HG02798 (cell line): ENCODE data around the gene SEMA7A.
"Not testable (repeated sequence)": the region's sequence is repeated elsewhere in the genome, so short reads cannot be mapped to it uniquely, and the experiment has no call there.

Experiments used
- ATAC-seq: cut with Tn5 transposase; IDR thresholded peaks from one replicate; pipeline ENCODE4 v1.9.1; 2021; ENCODE audit warnings: mild to moderate bottlenecking; ENCODE audit not compliant: unreplicated experiment, poor library complexity

Gene SEMA7A

GRCh38 chr15:74390647-74391288 is 43.0 kb downstream of the SEMA7A start:
- no peak for ATAC-seq

DNA sequence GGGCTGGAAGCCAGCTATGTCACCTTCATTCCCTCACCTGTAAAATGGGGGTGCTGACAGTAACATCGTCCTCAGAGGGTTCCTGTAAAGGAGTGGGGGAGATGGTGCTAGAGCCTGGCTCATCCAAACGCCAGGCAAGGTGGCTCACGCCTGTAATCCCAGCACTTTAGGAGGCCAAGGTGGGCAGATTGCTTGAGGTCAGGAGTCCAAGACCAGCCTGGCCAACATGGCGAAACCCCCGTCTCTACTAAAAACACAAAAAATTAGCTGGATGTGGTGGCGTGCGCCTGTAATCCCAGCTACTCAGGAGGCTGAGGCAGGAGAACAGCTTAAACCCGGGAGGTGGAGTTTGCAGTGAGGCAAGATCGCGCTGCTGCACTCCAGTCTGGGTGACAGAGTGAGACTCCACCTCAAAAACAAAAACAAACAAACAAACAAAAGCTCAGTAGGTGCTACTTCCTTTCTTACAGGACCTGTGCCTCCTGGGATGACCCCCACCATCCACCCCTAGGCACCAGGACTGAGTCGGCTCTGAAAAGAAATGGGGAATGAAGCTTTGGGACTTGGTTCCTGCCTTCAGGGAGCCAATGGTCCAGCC is 43.6 kb downstream of the SEMA7A start:
- not testable (repeated sequence) for ATAC-seq

- no peak for ATAC-seq
Measured at GRCh38 chr15:74389241-74390048, 44.3 kb downstream of the SEMA7A start.

GRCh38 chr15:74388363-74388951 is 45.3 kb downstream of the SEMA7A start:
- ATAC-seq, result no peak

GRCh38 chr15:74387621-74388362 is 46.0 kb downstream of the SEMA7A start:
- no peak for ATAC-seq

DNA sequence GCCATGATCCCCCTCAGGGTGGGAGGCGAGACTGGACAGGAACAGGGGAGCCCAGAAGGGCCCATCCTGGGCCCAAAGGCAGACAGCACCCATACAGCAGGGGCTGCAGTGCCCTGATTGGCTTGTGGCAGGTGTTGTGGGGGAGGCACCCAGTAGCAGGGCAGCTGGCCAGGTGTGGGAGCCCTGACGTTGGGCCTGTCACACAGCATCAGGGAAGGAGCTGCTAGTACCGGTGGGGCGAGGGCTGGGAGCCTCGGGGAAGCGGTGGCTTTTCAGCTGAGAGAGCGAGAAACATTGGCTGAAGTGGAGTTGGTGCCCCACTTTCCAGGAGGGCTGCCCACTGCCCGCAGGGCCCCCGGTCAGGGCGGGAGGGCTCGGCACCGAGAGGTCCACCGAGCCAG is 46.6 kb downstream of the SEMA7A start:
- ATAC-seq, result no peak

- ATAC-seq, result no peak
Measured at GRCh38 chr15:74386496-74387140, 47.1 kb downstream of the SEMA7A start.

DNA sequence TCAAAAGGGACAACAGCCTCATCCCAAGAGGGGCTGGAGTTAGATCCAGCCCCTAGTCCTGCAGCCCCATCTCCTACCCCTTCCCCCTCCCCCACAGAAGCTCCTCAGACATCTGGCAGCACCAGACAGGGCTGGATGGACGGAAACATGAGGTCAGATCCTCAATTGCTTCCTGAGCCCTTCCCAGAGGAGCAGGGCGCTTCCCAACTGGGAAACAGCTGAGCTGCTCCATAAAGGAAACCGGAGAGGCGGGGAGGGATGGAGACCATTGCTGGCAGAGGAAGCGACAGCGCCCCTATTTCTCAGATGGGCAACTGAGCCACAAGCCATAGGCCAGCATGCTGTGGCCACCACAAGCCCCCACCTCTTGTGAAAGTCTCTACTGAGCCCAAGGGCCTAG is 48.0 kb downstream of the SEMA7A start:
- ATAC-seq, result no peak

DNA sequence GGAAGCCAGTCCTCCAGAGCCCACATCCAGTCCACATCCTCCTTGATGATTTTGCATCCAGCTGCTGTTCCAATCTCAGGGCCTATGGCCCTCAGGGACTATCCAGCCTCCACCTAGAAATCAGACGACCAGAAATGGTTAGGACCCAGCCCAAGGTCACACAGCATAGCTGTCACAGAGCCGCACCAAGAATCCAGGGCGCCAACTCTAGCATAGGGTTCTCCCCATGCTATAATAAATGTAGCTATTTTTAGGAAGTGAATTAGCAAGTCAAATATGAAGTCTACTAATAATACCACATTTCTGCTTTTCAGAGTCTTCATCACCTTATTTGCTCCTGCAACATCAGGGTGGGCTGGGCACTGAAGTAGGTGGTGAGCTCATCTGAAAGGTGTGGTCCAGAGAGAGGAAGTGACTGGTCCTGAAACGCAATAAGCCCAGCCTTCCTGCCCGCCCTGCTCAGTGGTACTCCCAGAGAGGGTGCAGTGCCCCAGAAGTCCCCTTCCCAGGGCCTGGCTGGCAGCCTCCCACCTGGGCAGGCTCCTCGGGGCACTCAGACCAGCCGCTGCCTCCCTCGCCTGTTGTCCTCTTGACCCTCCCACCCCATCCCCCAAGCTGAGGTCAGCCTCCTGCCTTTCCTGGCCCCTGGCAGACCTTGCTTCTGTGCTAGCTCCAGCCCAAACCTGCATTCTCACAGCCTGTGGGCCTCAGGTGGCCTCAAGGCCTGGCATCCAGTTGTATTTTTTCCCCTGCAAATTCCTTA is 48.7 kb downstream of the SEMA7A start:
- peak; percentile 61 for ATAC-seq

- ATAC-seq, result no peak
Measured at GRCh38 chr15:74384566-74384880, 49.2 kb downstream of the SEMA7A start.

GRCh38 chr15:74383695-74384565 is 49.8 kb downstream of the SEMA7A start:
- peak; percentile 47 for ATAC-seq

- ATAC-seq, result no peak
Measured at GRCh38 chr15:74383286-74383685, 50.5 kb downstream of the SEMA7A start.

GRCh38 chr15:74382004-74382816 is 51.5 kb downstream of the SEMA7A start:
- peak; percentile 38 for ATAC-seq

GRCh38 chr15:74381481-74381880 is 52.3 kb downstream of the SEMA7A start:
- ATAC-seq, result no peak

GRCh38 chr15:74381190-74381453 is 52.6 kb downstream of the SEMA7A start:
- ATAC-seq, result no peak

DNA sequence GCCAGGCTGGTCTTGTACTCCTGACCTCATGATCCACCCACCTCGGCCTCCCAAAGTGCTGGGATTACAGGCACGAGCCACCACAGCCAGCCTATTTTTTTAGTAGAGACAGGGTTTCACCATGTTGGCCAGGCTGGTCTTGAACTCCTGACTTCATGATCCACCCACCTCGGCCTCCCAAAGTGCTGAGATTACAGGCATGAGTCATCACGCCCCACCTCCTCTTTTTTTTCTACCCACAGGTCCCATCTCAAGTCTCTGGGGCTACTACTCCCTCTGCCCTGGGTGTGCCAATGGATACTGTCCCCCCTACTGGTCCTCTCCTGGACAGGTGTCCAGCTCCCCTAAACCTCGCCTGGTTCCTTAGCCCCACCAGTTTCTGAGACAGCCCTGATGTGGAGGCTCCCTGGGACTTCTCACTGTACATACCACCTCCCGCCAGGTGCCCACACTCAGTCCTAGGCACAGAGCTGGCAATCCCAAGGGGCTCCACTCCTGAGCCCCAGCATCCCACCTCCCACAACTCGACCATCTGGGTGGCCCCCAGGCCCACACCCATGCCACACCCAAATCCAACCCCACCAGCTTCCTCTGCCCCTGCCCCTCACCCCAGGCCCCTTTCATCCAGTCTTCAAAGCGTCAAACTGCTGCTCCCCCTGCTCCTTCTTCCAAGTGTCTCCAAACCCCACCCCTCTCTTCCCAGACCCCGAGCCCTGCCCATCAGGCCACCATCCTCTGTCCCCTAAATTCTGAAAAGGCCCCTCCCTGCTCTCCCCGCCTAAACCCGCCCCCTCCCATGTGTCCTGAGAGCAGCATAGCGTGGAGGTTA is 53.2 kb downstream of the SEMA7A start:
- ATAC-seq, result no peak

GRCh38 chr15:74378848-74379247 is 54.9 kb downstream of the SEMA7A start:
- ATAC-seq, result no peak
